Measurements from ENCODE around the gene SPI1. TPM values are rescaled to one million over a fixed set of nuclear protein-coding genes. Genes with fewer than 3 reads are reported as not detected.

The SPI1 gene
- total RNA-seq, 3 donors from 2014 or later = 4.9 to 21.0 (median 20.6) TPM

GRCh38 chr11:47305734-47306483 is 72.4 kb downstream of the SPI1 start:
- TF ChIP-seq CTCF (IDR thresholded peaks at IDR 0.05) = no peak
- H3K4me3 ChIP-seq = no peak overlapping the region
- H3K4me1 ChIP-seq (ENCODE audit: low read depth) = no peaks in the 10 kb centered on the region
- DNase-seq (no peak), ATAC-seq (no peak)
- peaks cover 3% of the 10 kb centered on the region for H3K9me3 ChIP-seq
- peaks cover 8% of the 10 kb centered on the region for H3K36me3 ChIP-seq (ENCODE audit: low read depth)
- intact Hi-C loops (cut with DNase I, micrococcal nuclease) = no loop called here

Small RNA genes within 50 kb of the gene (microRNA-seq; reads per million reads assigned to microRNA genes)
- not detected for gene MIR4487

Other genes with a start within 250 kb of the SPI1 start
- gene ARFGAP2, start 201.7 kb downstream of the SPI1 start, total RNA-seq = 100 to 1,000 TPM in 2 of 3 donors, 10 to 100 TPM in 1; 83.7 to 107 (median 106) TPM
- 10 to 100 TPM in 1 of 3 donors, 1 to 10 TPM in 2; 2.2 to 63.5 (median 5.1) TPM for gene PACSIN3, start 192.1 kb downstream of the SPI1 start, total RNA-seq
- 10 to 100 TPM; 29.8 to 41.2 (median 37.2) TPM for gene DDB2, start 163.6 kb downstream of the SPI1 start, total RNA-seq
- 10 to 100 TPM; 42.6 to 53.8 (median 51.1) TPM for gene ACP2, start 129.7 kb downstream of the SPI1 start, total RNA-seq
- gene NR1H3, start 120.6 kb downstream of the SPI1 start, total RNA-seq = 10 to 100 TPM; 49.1 to 73.5 (median 50.6) TPM
- 10 to 100 TPM; 45.0 to 69.6 (median 67.3) TPM for gene MADD, start 108.4 kb downstream of the SPI1 start, total RNA-seq
- 1 to 10 TPM in 1 of 3 donors, under 1 TPM in 2; 0.06 to 1.1 (median 0.09) TPM for gene MYBPC3, start 25.8 kb downstream of the SPI1 start, total RNA-seq
- 10 to 100 TPM; 14.4 to 30.9 (median 21.4) TPM for gene SLC39A13, start 30.0 kb upstream of the SPI1 start, total RNA-seq
- 100 to 1,000 TPM in 1 of 3 donors, 10 to 100 TPM in 2; 70.7 to 115 (median 91.0) TPM for gene PSMC3, start 47.9 kb upstream of the SPI1 start, total RNA-seq
- under 1 TPM; 0.41 to 0.96 (median 0.95) TPM for gene RAPSN, start 70.6 kb upstream of the SPI1 start, total RNA-seq
- gene CELF1, start 174.6 kb upstream of the SPI1 start, total RNA-seq = 100 to 1,000 TPM in 1 of 3 donors, 10 to 100 TPM in 2; 83.7 to 132 (median 94.1) TPM
- 10 to 100 TPM; 20.8 to 36.1 (median 27.1) TPM for gene PTPMT1, start 187.1 kb upstream of the SPI1 start, total RNA-seq
- gene KBTBD4, start 200.4 kb upstream of the SPI1 start, total RNA-seq = 10 to 100 TPM; 14.1 to 18.2 (median 16.0) TPM
- 100 to 1,000 TPM; 150 to 205 (median 197) TPM for gene NDUFS3, start 200.5 kb upstream of the SPI1 start, total RNA-seq
- under 1 TPM in 2 of 3 donors, not detected in 1; 0.36 to 0.51 TPM for gene FAM180B, start 208.1 kb upstream of the SPI1 start, total RNA-seq
- 1 to 10 TPM in 1 of 3 donors, under 1 TPM in 2; 0.17 to 3.5 (median 0.34) TPM for gene C1QTNF4, start 215.9 kb upstream of the SPI1 start, total RNA-seq